Measurements from ENCODE around the gene KPNB1. TPM values are rescaled to one million over a fixed set of nuclear protein-coding genes. Genes with fewer than 3 reads are reported as not detected.

Gene KPNB1
- total and polyA plus RNA-seq, 10 of the 15 experiments (the other 5 are each of a cell fraction or from before 2014, with no cell fraction given): 67.8 to 525 (median 246) TPM

GRCh38 chr17:47634870-47635269 lies 14.8 kb upstream of the KPNB1 start:
- H4K20me1 ChIP-seq (ENCODE audit: control insufficient read depth, insufficient read depth): no peaks in the 10 kb centered on the region
- no peak overlapping the region for H3K4me2 ChIP-seq (ENCODE audit: control insufficient read depth, insufficient read depth)
- ChIA-PET CTCF (no interaction called here), RAD21 (ENCODE audit: unreplicated experiment) (no interaction called here), POLR2A (no interaction called here), SMC1A (ENCODE audit: uncharacterized antibody, unreplicated experiment) (interaction anchor here (1.1 kb wide), 1 partner anchor 16 kb away, joined by 3 read pairs; no protein-coding TSS in a partner anchor)
- BruUV-seq (replicated peaks): no TSS peak
- no peaks in the 10 kb centered on the region for H3K4me1 ChIP-seq (ENCODE audit: control insufficient read depth, insufficient read depth, low read length)
- no peak overlapping the region for H2AFZ ChIP-seq (ENCODE audit: control insufficient read depth, low read depth, low read length)
- intact Hi-C loops (cut with micrococcal nuclease; ENCODE audit: unreplicated experiment): no loop called here
- H3K27me3 ChIP-seq (replicated peaks in 1 of 2; ENCODE audit: control insufficient read depth in 2 of 2, insufficient read depth in 2 of 2, low read length in 1 of 2): no peaks in the 10 kb centered on the region
- H3K36me3 ChIP-seq (ENCODE audit: control insufficient read depth in 2 of 2, insufficient read depth in 2 of 2, low read length in 1 of 2): peaks cover 0 to 4% of the 10 kb centered on the region in 2 experiments; a peak in 1 of 4 replicates
- in situ Hi-C loops (cut with MboI): no loop called here
- 80% methylated on average over 3 of the region's 3 CpGs for WGBS (ENCODE audit: insufficient coverage, insufficient replicate concordance, low lambda C conversion rate, missing lambda C conversion rate)
- TF ChIP-seq, protein P1, sequence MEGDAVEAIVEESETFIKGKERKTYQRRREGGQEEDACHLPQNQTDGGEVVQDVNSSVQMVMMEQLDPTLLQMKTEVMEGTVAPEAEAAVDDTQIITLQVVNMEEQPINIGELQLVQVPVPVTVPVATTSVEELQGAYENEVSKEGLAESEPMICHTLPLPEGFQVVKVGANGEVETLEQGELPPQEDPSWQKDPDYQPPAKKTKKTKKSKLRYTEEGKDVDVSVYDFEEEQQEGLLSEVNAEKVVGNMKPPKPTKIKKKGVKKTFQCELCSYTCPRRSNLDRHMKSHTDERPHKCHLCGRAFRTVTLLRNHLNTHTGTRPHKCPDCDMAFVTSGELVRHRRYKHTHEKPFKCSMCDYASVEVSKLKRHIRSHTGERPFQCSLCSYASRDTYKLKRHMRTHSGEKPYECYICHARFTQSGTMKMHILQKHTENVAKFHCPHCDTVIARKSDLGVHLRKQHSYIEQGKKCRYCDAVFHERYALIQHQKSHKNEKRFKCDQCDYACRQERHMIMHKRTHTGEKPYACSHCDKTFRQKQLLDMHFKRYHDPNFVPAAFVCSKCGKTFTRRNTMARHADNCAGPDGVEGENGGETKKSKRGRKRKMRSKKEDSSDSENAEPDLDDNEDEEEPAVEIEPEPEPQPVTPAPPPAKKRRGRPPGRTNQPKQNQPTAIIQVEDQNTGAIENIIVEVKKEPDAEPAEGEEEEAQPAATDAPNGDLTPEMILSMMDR (IDR thresholded peaks at IDR 0.05 in 2 of 3, conservative IDR thresholded peaks at IDR 0.05 in 1 of 3; ENCODE audit: control insufficient read depth in 2 of 3, extremely low read depth in 1 of 3, insufficient read depth in 1 of 3, low read depth in 3 of 3, low read length in 3 of 3): no peak
- H3K79me2 ChIP-seq (ENCODE audit: control insufficient read depth, insufficient read depth, low read length): no peaks in the 10 kb centered on the region
- H3K4me3 ChIP-seq: no peak overlapping the region
- ATAC-seq (no peak), FAIRE-seq (no peak), DNase-seq (ENCODE audit: low read depth, low spot score) (no peak)
- H3K9ac ChIP-seq (ENCODE audit: control insufficient read depth, insufficient read depth, low read length): no peak overlapping the region
- no peak overlapping the region for H3K27ac ChIP-seq (ENCODE audit: control insufficient read depth, insufficient read depth)
- no peaks in the 10 kb centered on the region for H3K9me3 ChIP-seq (replicated peaks; ENCODE audit: control insufficient read depth, insufficient read depth, low read length)

DNA sequence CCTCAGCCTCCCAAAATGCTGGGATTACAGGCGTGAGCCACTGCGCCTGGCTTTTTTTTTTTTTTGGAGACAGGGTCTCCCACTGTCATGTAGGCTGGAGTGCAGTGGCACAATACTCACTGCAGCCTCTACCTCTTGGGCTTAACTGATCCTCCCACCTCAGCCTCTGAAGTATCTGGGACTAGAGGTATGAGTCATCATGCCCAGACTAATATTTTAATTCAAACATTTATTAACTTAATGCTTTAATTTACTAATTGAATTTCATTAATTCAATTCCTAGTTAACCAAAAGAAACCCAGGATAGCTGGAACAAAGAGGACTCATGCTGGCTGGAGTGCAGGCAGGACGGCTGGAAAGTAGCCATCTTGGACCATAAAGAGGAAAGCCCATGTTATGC lies 14.0 kb upstream of the KPNB1 start:
- H3K79me2 ChIP-seq (ENCODE audit: control insufficient read depth, insufficient read depth, low read length): no peaks in the 10 kb centered on the region
- in situ Hi-C loops (cut with MboI): no loop called here
- H4K20me1 ChIP-seq (ENCODE audit: control insufficient read depth, insufficient read depth): no peaks in the 10 kb centered on the region
- ChIA-PET RAD21 (ENCODE audit: unreplicated experiment) (no interaction called here), POLR2A (no interaction called here), SMC1A (ENCODE audit: uncharacterized antibody, unreplicated experiment) (interaction anchor here (1.0 kb wide), 1 partner anchor 320 kb away, joined by 3 read pairs; no protein-coding TSS in a partner anchor), CTCF (no interaction called here)
- ATAC-seq: no peak
- no peak for FAIRE-seq
- H3K27ac ChIP-seq (ENCODE audit: control insufficient read depth, insufficient read depth): no peak overlapping the region
- H3K4me1 ChIP-seq (ENCODE audit: control insufficient read depth, insufficient read depth, low read length): no peaks in the 10 kb centered on the region
- no peaks in the 10 kb centered on the region for H3K9me3 ChIP-seq (replicated peaks; ENCODE audit: control insufficient read depth, insufficient read depth, low read length)
- 97% methylated on average over 3 of the region's 3 CpGs for WGBS (ENCODE audit: insufficient coverage, insufficient replicate concordance, low lambda C conversion rate, missing lambda C conversion rate)
- H3K9ac ChIP-seq (ENCODE audit: control insufficient read depth, insufficient read depth, low read length): no peak overlapping the region
- intact Hi-C loops (cut with micrococcal nuclease; ENCODE audit: unreplicated experiment): no loop called here
- H3K4me2 ChIP-seq (ENCODE audit: control insufficient read depth, insufficient read depth): no peak overlapping the region
- no peaks in the 10 kb centered on the region for H3K27me3 ChIP-seq (replicated peaks in 1 of 2; ENCODE audit: control insufficient read depth in 2 of 2, insufficient read depth in 2 of 2, low read length in 1 of 2)
- no peak overlapping the region for H3K4me3 ChIP-seq
- no peak overlapping the region for H2AFZ ChIP-seq (ENCODE audit: control insufficient read depth, low read depth, low read length)
- no peak for DNase-seq (ENCODE audit: low read depth, low spot score)
- BruUV-seq (replicated peaks): no TSS peak
- no peaks in the 10 kb centered on the region; a peak in 1 of 4 replicates for H3K36me3 ChIP-seq (ENCODE audit: control insufficient read depth in 2 of 2, insufficient read depth in 2 of 2, low read length in 1 of 2)
- TF ChIP-seq SUZ12 (IDR thresholded peaks at IDR 0.05; ENCODE audit: unreplicated experiment): no peak
- no peak for TF ChIP-seq BMI1 (IDR thresholded peaks at IDR 0.05; ENCODE audit: borderline replicate concordance)
- TF ChIP-seq HDAC2 (IDR thresholded peaks at IDR 0.05): no peak
- no peak for TF ChIP-seq FOXK2 (IDR thresholded peaks at IDR 0.05)
- no peak for TF ChIP-seq MYC (IDR thresholded peaks at IDR 0.05; ENCODE audit: insufficient read depth, insufficient read length, insufficient replicate concordance, low read length, severe bottlenecking)
- TF ChIP-seq HDAC6 (IDR thresholded peaks at IDR 0.05; ENCODE audit: unreplicated experiment): no peak
- TF ChIP-seq RAD21 (IDR thresholded peaks at IDR 0.05; ENCODE audit: insufficient read depth, low read depth, low read length): no peak
- no peak for TF ChIP-seq FOXM1 (IDR thresholded peaks at IDR 0.05; ENCODE audit: low read depth, low read length)
- TF ChIP-seq, protein P2, sequence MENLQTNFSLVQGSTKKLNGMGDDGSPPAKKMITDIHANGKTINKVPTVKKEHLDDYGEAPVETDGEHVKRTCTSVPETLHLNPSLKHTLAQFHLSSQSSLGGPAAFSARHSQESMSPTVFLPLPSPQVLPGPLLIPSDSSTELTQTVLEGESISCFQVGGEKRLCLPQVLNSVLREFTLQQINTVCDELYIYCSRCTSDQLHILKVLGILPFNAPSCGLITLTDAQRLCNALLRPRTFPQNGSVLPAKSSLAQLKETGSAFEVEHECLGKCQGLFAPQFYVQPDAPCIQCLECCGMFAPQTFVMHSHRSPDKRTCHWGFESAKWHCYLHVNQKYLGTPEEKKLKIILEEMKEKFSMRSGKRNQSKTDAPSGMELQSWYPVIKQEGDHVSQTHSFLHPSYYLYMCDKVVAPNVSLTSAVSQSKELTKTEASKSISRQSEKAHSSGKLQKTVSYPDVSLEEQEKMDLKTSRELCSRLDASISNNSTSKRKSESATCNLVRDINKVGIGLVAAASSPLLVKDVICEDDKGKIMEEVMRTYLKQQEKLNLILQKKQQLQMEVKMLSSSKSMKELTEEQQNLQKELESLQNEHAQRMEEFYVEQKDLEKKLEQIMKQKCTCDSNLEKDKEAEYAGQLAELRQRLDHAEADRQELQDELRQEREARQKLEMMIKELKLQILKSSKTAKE (IDR thresholded peaks at IDR 0.05; ENCODE audit: low read depth, poor library complexity, severe bottlenecking): no peak
- TF ChIP-seq CBX5 (IDR thresholded peaks at IDR 0.05; ENCODE audit: low read depth): no peak
- no peak for TF ChIP-seq JUND (IDR thresholded peaks at IDR 0.05; ENCODE audit: low read depth, low read length)

All from GM12878 (cell line).